Stimulated activated naive CD4-positive, alpha-beta T cell treated with Interleukin-2 at 50 U/mL for 16 hours (primary cell): ENCODE results near the gene MARCHF4.
"Not testable (repeated sequence)": the region's sequence is repeated elsewhere in the genome, so short reads cannot be mapped to it uniquely, and the experiment has no call there.

ENCODE experiments used
- DNase-seq: peaks from one replicate; lab custom pipeline; 2025; lab: John Stamatoyannopoulos, UW

Gene MARCHF4

DNA sequence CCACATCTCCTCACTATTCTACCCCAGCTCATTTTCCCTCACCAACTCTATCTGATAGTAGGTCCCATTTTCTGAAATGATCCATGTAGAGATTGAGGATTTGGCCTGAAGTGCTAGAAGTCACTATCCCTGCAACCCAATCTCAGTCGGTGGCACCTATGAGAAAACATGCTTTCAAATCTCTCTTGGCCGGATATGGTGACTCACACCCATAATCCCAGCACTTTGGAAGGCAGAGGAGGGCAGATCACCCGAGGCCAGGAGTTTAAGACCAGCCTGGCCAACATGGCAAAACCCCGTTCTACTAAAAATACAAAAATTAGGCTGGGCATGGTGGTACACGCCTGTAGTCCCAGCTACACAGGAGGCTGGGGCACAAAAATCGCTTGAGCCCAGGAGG is 19.1 kb upstream of the MARCHF4 start:
- no peak for DNase-seq

DNA sequence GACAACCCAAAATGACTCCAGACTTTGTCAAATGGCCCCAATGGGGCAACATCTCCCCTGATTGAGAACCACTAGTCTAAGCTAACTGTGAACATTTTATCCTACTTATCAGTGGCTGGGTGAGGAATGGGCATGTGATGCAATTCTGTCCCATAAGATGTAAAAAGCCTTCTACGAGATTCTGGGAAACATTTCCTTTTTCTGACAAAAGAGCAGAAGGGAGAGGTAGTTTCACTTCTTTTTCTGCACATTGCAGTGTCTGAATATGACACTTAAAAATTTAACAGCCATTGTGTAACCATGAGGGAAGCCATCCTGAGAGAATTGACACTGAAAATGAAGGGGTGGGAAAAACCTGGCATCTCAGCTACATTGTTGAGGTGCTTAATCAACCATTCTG is 17.3 kb upstream of the MARCHF4 start:
- DNase-seq: no peak

DNA sequence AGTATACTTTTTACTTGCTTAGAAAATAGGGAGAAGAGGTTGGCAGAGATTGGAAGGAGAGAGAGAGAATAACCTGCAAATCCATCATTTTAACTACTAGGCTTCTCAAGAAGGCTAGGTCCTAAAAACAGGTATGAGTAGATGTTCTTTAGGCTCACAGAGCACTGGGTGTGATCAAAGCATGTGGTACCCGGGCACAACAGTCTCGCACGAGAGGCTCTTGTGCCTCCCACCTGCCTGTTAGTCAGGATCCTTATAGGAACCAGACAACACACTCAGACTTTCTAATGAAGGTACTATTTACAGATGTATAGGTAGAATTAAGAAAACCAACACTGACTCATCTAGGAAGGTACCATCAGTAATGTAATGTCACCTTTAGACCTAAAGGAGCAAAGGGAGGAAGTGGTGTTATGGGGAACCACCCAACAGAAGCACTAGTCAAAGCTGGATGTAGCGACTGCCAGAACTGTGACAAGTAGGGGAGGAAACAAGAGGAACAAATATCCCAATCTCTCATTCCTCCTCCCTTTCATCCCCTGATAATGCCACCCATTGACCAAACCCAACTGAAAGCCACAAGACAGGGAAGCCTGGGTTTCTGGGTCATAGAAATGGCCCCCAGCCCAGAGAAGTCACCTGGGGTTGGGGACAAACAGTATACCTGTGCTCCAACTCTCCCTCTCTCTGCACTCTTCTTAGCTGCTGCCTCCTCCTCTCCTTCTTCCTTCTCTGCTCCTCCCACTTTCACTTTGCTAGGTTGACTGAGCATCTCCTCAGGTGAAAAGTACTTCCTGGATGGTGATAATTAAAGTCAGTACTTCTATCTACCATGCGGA is 16.0 kb upstream of the MARCHF4 start:
- no peak for DNase-seq

DNA sequence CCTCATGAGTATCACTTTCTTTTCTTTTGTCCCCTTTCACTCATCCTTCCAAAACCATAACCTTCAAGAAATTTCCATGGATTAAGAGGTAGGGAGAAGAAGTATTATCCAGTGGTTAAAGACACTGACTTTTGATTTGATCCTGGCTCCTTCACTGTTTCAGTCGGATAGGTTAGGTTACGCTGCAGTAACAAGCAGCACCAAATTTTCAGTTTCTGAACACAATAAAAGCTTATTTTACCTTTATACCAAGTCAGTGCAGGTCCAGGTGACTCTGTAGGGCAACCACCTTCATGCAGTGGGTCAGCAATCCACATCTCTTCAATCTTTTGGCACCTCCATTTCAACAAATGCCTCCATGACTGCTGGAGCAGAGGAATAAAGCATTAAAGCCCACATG is 15.0 kb upstream of the MARCHF4 start:
- DNase-seq: no peak

DNA sequence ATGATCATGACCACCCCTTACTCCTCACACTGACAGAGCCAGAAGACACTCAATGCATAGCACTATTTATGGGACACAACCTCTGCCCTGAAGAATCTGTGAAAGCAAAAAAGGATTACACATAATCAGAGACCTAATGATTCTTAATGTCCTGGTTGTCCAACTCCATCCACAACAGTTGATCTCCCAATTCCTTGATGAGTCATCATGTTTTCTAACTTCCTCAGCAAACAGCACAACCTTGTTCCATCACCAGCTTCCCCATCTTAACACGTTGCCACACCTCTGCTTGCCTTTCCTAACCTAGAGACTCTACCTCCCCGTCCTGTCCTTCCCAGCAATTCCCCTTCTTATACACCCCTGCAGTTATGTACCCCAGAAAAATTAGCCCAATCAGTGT is 13.2 kb upstream of the MARCHF4 start:
- no peak for DNase-seq

DNA sequence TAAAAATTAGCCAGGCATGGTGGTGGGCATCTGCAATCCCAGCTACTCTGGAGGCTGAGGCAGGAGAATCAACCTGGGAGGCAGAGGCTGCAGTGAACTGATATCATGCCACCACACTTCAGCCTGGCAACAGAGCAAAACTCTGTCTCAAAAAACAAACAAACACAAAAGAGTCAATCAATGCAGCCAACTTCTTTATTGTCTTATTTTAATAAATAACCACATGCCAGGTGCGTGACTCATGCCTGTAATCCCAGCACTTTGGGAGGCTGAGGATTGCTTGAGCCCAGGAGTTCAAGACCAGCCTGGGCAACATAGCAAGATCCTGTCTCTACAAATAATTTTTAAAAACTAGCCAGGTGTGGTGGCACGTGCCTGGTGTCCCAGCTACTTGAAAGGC is 12.1 kb upstream of the MARCHF4 start:
- not testable (repeated sequence) for DNase-seq

DNA sequence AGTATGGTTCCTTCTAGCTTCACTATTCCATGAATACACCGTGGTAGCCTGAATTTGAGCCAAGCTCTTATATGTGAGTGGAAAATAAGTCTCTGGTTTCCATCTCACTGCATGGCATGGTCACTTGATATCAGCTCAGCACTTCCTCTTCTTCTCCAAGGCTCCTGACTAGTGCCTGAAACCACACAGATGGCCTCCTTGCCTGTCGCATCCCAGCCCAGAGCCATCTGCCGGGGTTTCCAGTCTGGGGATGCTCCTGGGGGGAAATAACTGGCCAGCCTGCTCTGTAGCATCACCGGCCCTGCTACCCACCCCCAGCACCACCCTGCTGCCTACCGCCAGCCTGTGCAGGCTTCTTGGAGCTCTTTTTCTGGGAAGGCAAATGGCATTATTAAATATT is 7.7 kb upstream of the MARCHF4 start:
- no peak for DNase-seq

DNA sequence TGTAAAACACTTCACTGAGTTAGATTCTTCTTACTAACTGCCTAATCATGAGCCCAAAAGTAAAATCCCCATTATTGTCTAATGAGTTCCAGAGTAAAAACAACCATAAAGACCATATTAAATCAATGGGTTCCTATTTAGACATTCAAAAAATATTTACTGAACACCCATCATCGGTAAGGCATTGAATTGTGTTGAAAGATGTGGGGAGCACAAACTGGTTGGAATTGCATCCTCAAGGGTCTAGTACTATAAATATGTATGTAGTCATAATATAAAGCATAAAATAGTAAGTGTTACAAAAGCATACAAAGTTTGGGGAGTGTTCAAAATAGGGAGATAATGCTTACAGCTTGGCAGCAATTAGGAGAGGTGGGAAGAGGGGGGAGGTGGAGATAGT is 3.0 kb upstream of the MARCHF4 start:
- DNase-seq: no peak

DNA sequence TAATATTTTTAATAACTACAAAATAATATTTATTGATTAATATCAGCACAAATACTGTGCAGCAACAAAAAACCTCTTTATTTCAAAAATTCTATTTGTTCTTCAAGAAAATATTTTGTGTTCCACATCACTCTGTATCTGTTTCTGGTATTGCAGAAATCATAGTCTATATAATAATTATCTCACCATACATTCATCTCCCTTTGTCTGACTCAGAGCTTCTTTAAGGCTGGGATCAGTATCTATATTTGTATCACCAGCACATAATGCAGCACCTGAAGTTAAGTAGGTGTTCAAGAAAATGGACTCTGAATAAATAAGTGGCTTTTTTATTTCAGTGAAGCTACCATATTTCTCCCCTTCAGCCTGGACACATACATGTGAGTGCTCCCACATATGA is 1.6 kb upstream of the MARCHF4 start:
- no peak for DNase-seq

DNA sequence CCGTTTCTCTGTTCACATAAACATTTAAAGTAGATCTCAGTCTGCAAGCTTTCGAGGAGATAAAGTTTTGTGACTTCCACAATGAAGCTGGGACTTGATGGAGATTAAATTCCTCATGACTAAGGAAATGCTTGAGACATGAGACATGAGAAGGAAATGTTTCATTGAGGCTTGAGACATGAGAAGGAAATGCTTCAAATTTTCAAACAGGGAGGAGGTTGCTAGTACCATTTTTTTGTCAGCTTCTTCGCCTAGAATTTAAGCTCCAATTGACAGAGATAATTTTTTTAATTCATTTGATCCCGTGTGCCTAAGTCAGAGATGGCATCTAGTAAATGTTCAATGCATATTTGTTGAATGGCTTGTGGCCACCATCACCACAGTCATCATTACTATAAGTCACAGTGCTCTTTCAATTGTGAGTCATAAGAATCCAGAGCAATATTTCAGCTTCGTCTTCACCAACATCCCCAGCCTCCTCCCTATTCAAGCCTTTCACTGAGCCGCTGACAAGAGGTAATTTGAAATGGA is 543 bp upstream of the MARCHF4 start:
- DNase-seq: no peak

DNA sequence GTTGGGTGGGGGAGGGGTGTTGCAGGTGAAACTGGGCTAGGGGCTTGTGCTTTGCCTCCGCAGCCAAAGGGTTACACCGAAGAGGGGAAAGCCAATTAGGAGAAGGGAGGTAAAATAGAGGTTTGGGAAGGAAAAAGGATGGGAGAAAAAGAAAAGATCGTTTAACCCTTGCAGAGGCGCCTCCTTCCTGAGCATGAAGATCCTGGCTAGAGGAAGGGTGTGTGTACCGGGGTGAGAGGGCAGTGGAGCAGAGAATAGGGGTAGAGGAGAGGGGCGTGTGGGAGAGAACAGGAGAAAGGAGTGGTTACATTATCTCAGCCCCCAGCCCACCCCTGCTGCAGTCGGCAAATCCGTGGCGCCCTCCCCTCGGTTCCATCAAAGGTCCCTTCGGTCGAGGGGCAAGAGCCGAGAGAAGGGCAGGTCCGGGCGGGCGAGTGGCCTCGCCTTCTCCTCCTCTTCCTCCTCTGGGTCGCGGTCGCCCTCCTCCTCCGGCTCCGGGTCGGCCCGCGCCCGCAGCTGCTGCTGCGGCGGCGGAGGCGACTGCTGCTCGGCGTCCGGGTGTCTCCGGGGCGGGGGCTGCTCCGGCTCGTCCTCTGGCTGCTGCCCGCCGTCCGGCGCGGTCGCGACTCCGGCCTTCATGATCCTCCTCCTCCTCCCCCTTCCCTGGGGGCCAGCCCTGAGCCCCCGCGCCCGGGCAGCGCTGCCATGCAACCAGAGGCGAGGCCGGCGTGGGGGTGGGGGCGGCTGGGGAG is 1.1 kb downstream of the MARCHF4 start:
- no peak for DNase-seq

DNA sequence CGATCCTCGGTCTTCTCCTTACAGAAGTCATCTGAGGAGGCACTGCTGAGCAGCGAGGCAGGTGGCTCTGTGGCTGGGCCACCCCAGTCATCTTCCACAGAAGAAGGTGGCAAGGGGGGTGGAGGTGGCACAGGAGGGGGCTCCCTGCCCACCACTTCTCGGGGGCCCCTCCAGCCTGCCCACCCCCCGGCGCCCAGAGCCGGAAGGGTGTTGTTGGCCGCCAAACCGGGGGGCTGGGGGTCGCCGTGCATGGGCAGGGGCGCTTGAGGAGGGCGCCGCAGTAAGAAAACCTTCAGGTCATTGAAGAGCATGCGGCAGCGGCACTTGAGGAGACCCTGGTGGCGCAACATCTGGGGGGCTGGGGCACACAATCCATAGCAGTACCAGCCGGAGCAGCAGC is 2.5 kb downstream of the MARCHF4 start:
- no peak for DNase-seq

DNA sequence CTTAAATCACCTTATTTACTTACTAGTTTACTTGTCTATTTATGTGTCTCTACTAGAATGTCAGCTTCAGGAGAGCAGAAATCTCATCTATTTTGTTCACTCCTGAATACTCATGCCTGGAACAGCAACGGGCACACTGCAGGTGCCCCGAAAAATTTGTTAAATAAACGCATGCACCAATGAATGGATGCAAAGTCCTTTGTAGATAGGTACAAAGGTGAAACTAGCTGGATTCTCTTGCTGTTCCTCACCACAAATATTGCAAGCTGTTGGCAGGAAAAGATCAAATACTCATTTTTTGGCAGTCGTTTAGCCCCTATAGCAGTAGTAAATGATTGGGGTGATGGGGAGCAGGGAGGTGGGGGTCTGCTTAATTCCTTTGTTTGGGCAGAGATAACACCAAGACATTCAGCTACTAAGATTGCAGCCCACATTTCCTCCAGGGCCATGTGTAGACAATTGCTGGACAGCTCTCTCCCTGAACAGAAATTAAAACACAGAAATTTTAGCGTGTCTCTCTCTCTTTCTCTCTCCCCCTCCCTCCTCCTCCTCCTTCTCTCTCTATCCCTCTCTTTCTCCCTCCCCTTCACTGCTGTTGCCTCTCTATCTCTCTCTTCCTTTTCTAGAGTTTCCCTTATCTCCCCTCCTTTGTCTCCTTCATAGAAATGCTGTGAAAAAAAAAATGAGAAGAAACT is 5.4 kb downstream of the MARCHF4 start:
- DNase-seq: no peak

DNA sequence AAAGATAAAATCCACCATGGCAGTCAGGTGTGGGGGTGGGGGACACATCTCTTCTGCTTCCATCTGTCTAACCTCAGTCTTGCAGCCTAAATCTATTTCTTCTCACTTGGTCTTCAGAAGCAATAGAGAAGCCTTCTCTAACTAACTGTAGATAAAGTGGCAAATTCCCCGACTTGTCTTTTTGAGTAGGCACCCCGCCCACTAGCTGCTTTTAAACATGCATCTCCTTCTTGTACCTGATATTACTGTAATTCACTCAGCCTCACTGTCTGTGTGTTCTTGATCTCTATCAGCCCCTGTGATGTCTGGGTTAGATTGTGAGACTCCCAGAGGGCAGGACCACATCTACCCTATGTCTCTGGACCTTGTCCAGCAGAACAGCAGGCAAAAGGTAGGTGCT is 6.8 kb downstream of the MARCHF4 start:
- no peak for DNase-seq

DNA sequence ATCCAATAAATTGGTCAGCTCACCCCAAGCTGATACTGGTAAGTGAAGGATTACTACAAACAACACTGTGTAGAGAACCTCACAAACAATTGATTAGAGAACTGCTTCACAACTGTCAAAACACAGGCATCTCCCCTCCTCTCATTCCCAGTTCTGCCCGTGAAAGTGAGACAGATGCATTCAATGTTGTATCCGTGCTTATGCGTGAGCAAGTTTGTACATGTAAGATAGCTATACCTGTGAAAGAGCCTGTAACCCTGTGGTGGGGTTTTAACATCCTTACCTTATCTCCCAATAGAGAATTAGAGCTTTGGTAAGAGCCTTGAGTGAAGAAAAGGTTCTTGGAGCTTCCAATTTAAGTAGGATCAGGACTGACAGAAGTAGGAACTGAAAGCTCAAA is 9.1 kb downstream of the MARCHF4 start:
- DNase-seq: no peak

DNA sequence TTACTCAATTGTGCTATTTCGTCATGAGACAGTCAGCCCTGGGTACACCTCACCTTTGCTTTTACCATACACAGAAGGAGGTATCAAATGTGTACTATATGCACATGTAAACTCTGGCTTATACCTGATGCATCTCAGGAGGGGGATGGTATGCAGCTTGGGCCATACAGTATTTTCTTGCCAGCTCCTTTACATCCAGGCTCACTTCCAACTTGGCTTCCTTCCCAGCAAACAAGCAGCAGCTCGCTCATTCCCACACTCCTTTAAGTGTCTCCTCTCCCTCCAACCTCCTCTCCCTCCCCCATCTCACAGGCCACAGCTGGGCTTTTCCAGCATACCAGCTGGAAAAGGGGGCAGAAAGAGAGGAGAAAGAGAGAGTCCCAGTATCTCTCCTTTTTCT is 9.6 kb downstream of the MARCHF4 start:
- no peak for DNase-seq

DNA sequence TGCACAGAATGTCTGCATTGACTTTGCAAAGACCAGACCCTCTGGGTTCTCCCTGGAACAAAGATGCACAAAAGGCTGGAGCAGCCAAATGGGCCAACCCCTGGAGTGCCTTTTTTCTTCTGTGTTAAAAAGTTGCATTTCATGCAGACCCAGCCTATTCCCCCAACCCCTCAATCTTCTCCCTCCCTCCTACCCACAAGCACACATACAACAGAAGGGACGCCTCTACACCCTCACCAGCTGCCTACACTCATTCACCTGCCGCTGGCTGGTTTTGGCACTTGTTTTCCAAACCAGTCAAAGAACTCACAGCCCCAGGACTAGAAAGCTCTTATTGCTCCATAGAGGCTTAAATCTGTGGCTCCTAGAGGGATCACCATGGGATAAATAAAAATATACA is 16.6 kb downstream of the MARCHF4 start:
- DNase-seq: no peak

DNA sequence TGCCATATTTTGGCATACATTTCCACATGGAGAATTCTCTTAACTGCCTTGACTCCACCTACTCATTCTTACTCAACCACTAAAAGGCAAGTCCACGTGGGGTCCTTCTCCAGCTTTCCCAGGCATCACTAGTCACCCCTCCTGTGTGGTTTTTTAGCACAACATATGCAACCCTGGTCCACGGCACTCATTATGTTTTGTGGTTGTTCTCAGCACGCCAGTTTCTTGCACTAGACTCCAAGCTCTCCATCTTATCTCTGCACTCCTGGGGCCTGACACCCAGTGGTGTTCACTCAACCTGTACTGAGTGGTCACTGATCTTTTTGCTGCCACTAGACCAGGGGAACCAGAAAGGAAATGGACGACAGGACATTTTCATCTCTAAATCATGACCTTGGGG is 18.0 kb downstream of the MARCHF4 start:
- DNase-seq: no peak

DNA sequence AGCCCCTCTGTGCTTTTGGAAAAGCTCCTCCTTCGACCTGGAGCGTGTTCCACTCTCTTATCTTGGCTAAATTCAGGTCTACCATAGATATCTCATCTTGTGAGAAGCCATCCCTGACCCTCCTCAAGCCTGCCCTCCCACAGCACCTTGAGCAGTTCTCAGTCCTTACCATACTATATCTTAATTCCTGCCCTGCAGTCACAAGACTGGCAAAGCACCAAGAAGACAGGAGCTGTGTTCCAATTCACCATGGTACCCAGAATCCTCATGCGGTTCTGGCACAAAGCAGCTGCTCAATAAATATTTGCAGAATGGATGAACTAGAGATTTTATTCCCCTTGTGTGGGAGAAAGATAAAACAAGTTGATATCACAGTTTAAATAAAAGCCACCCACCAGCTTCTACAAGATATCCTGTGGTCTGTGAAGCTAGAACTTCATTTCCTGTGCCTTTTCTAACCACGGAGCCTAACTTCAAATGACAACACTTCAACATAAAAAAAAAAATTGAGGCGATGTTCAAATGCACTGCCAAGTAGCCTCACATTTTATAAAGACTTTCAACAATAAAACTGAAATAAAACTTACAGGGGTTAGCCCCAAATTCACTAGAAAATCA is 19.5 kb downstream of the MARCHF4 start:
- DNase-seq: no peak

DNA sequence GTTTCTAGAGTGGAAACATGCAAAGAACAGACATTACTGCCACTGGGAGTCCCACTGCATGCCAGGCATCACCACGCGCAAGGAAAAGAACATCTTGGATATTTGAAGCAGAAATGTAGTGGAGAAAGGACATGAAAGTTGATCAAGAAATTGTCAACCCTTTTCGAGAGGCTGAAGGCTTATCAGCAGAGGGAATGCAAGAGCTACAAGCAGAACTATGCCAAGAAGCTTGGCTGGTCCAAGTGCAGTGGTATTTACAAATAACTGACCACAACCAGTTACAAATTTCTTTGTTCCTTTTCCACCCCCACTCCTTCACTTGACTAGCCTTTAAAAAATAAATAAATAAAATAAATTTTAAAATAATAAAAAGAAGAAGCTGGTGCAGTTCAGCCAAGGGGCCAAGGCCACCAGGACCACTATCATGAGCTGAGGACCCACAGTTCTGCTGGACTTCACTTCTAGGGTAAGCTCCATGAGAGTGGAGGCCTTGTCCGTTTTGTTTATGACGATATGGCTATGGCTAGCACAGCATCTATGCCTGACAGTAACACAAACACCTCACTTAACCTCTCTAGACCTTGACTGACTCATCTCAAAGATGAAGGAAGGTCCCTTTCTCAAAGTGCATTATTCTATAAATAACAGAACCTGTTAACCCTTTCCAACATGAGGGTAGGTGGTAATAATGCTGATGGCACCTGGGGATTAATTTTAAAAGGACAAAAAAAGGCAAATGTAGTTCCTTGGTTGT is 20.9 kb downstream of the MARCHF4 start:
- no peak for DNase-seq

DNA sequence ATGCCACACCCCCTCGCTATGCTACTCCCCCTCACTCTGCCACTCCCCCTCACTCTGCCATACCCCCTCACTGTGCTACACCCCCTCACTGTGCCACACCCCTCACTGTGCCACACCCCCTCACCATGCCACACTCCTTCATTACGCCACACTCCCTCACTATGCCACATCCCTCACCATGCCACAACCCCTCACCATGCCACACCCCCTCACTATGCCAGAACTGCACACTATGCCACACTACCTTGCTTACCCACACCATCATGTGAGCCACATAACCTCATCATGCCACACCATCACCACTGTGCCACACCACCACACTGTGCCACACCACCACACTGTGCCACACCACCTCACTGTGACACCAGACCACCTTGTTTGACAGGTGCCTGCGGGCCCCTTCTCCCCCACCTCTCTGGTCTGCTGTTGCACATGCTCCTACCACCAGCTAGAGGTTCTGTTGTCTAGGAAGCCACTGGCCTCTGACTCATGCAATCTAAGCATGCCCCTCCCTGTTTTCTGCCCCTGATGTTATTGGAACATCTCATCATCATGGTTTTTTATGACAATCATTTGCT is 22.0 kb downstream of the MARCHF4 start:
- DNase-seq: peak; percentile 9
